ENCODE results near the gene HLA-A. TPM values are rescaled to one million over a fixed set of nuclear protein-coding genes. Genes with fewer than 3 reads are reported as not detected.
"Not testable (repeated sequence)": the region's sequence is repeated elsewhere in the genome, so short reads cannot be mapped to it uniquely, and the experiment has no call there.

The HLA-A gene
- total RNA-seq, 1 donor from 2014 or later = 1,592 TPM

- DNase-seq (no peak), ATAC-seq (ENCODE audit: low read depth) (peak; percentile 14)
- POLR2A ChIA-PET = interaction anchor here (1.0 kb wide), 1 partner anchor 9 kb away, joined by 4 read pairs; no protein-coding TSS in a partner anchor
- CTCF ChIA-PET = interaction anchor here (0.6 kb wide), 1 partner anchor 10 kb away, joined by 3 read pairs; no protein-coding TSS in a partner anchor
- TF ChIP-seq, protein P1, sequence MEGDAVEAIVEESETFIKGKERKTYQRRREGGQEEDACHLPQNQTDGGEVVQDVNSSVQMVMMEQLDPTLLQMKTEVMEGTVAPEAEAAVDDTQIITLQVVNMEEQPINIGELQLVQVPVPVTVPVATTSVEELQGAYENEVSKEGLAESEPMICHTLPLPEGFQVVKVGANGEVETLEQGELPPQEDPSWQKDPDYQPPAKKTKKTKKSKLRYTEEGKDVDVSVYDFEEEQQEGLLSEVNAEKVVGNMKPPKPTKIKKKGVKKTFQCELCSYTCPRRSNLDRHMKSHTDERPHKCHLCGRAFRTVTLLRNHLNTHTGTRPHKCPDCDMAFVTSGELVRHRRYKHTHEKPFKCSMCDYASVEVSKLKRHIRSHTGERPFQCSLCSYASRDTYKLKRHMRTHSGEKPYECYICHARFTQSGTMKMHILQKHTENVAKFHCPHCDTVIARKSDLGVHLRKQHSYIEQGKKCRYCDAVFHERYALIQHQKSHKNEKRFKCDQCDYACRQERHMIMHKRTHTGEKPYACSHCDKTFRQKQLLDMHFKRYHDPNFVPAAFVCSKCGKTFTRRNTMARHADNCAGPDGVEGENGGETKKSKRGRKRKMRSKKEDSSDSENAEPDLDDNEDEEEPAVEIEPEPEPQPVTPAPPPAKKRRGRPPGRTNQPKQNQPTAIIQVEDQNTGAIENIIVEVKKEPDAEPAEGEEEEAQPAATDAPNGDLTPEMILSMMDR (IDR thresholded peaks at IDR 0.05) = no peak
- Mint-ChIP-seq H3K9me3 (no peaks in the 10 kb centered on the region), H3K4me3 (peak overlapping the region; percentile 41), H3K36me3 (ENCODE audit: low read depth) (peaks cover under 1% of the 10 kb centered on the region), H3K27me3 (no peaks in the 10 kb centered on the region), H3K27ac (peak overlapping the region; percentile 70), H3K4me1 (peaks cover 35% of the 10 kb centered on the region)
- intact Hi-C loops (cut with micrococcal nuclease) = loop anchor here (2.0 kb wide), 1 partner anchor 14 kb away; no protein-coding TSS in a partner anchor
These were observed 16.6 kb downstream of the HLA-A start for GRCh38 chr6:29958921-29959320.

GRCh38 chr6:29959467-29959866 lies 17.1 kb downstream of the HLA-A start:
- H3K4me1 Mint-ChIP-seq = peaks cover 41% of the 10 kb centered on the region
- intact Hi-C loops (cut with micrococcal nuclease) = loop anchor here (2.0 kb wide), 1 partner anchor 13 kb away; no protein-coding TSS in a partner anchor
- no peaks in the 10 kb centered on the region for H3K9me3 Mint-ChIP-seq
- ChIA-PET CTCF (interaction anchor here (0.6 kb wide), 1 partner anchor 9 kb away, joined by 3 read pairs; no protein-coding TSS in a partner anchor), POLR2A (interaction anchor here (1.0 to 1.3 kb wide), 4 partner anchors 9 to 107 kb away, joined by 3 to 13 read pairs (median 4); partner anchors contain the start of gene HLA-A)
- H3K36me3 Mint-ChIP-seq (ENCODE audit: low read depth) = no peaks in the 10 kb centered on the region
- peak overlapping the region; percentile 70 for H3K27ac Mint-ChIP-seq
- H3K27me3 Mint-ChIP-seq = no peaks in the 10 kb centered on the region
- TF ChIP-seq, protein P1 (IDR thresholded peaks at IDR 0.05) = no peak
- no peak for DNase-seq
- H3K4me3 Mint-ChIP-seq = peak overlapping the region; percentile 41
- ATAC-seq (ENCODE audit: low read depth) = peak; percentile 62

DNA sequence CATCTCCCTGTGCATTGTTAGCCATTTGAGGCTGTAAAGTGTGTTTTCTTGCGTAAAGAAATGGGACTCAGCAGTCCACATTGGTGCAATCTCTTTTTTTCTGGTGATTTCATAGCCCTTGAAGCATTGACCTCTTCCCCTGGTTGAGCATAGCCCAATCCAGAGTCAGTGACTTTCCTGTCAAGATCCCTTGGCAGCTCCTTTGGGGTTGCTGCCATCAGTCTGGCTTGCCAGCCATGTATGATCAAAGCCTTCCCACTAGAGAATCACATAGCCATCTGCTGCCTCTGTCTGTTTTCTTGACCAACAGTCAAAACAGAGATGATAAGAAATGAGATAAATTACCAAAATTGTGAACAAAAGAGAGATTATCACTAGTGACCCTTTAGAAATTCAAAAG lies 19.6 kb downstream of the HLA-A start:
- H3K9me3 Mint-ChIP-seq = no peaks in the 10 kb centered on the region
- H3K4me1 Mint-ChIP-seq = peaks cover 65% of the 10 kb centered on the region
- H3K27me3 Mint-ChIP-seq = no peaks in the 10 kb centered on the region
- intact Hi-C loops (cut with micrococcal nuclease) = no loop called here
- TF ChIP-seq, protein P1 (IDR thresholded peaks at IDR 0.05) = no peak
- ChIA-PET CTCF (no interaction called here), POLR2A (interaction anchor here (5.1 kb wide), 1 partner anchor 15 kb away, joined by 64 read pairs; no protein-coding TSS in a partner anchor)
- H3K4me3 Mint-ChIP-seq = no peak overlapping the region
- no peak for DNase-seq
- no peaks in the 10 kb centered on the region for H3K36me3 Mint-ChIP-seq (ENCODE audit: low read depth)
- no peak for ATAC-seq (ENCODE audit: low read depth)
- no peak overlapping the region for H3K27ac Mint-ChIP-seq

DNA sequence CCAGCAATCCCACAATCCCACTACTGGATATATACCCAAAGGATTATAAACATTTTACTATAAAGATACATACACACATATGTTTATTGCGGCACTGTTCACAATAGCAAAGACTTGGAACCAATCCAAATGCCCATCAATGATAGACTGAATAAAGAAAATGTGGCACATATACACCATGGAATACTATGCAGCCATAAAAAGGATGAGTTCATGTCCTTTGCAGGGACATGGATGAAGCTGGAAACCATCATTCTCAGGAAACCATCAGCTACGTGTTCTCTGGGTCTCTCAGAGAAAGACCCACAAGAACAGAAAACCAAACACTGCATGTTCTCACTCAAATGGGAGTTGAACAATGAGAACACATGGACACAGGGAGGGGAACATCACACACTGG lies 21.4 kb downstream of the HLA-A start:
- POLR2A ChIA-PET = interaction anchor here (3.4 to 5.1 kb wide), 3 partner anchors 17 to 38 kb away, joined by 31 to 64 read pairs (median 33); partner anchors contain the start of gene HLA-A
- Mint-ChIP-seq H3K4me3 (peak overlapping the region; percentile 44), H3K4me1 (peaks cover 67% of the 10 kb centered on the region), H3K27ac (peak overlapping the region; percentile 59)
- H3K27me3 Mint-ChIP-seq; H3K36me3 Mint-ChIP-seq (ENCODE audit: low read depth); ATAC-seq (ENCODE audit: low read depth); CTCF ChIA-PET; H3K9me3 Mint-ChIP-seq; DNase-seq: not testable (repeated sequence)
- intact Hi-C loops (cut with micrococcal nuclease) = loop anchor here (2.0 kb wide), 1 partner anchor 37 kb away; no protein-coding TSS in a partner anchor

DNA sequence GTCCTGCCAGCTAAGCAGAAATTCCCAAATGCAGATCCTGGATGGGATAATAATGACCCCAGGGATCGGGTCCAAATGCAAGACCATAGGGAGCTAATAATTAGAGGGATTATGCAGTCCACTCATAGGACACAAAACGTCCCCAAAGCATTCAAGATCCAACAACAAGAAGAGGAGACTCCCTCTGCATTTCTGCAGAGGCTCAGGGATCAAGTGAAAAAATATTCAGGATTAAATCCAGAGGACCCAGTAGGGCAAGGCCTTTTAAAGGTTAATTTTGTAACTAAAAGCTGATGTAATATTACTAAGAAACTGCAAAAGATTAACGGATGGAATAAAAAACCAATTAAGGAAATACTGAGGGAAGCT lies 22.2 kb downstream of the HLA-A start:
- POLR2A ChIA-PET = interaction anchor here (0.5 to 5.1 kb wide), 23 partner anchors 10 to 564 kb away, joined by 3 to 64 read pairs (median 4); partner anchors contain the start of genes GABBR1, HLA-A, POLR1H and TRIM26
- no peaks in the 10 kb centered on the region for H3K9me3 Mint-ChIP-seq
- DNase-seq (no peak), ATAC-seq (ENCODE audit: low read depth) (no peak)
- TF ChIP-seq, protein P1 (IDR thresholded peaks at IDR 0.05) = no peak
- H3K4me3 Mint-ChIP-seq = peak overlapping the region; percentile 82
- intact Hi-C loops (cut with micrococcal nuclease) = loop anchor here (2.0 kb wide), 1 partner anchor 38 kb away; no protein-coding TSS in a partner anchor
- H3K4me1 Mint-ChIP-seq = peaks cover 59% of the 10 kb centered on the region
- no peaks in the 10 kb centered on the region for H3K27me3 Mint-ChIP-seq
- H3K27ac Mint-ChIP-seq = peak overlapping the region; percentile 92
- H3K36me3 Mint-ChIP-seq (ENCODE audit: low read depth) = no peaks in the 10 kb centered on the region
- CTCF ChIA-PET = interaction anchor here (0.6 to 6.0 kb wide), 4 partner anchors 11 to 117 kb away, joined by 3 to 44 read pairs (median 4); no protein-coding TSS in a partner anchor
